Fibroblast of the aortic adventitia (primary cell): Measurements from ENCODE around the gene KREMEN1. TPM values are rescaled to one million over a fixed set of nuclear protein-coding genes. Genes with fewer than 3 reads are reported as not detected.

Experiments used
- DNase-seq: peaks from one replicate; pipeline ENCODE4 v3.0.0-alpha.2; 2010; ENCODE audit warnings: low read depth
- H3K4me3 ChIP-seq: 2 replicates; pipeline ENCODE4 v1.5.1; 2011; ENCODE audit warnings: low read depth, mild to moderate bottlenecking, control low read depth, low read length, moderate library complexity
- CTCF ChIP-seq: IDR thresholded peaks from 2 replicates; pipeline ENCODE4 v1.5.1; 2011; ENCODE audit warnings: mild to moderate bottlenecking, low read length, control low read depth, inconsistent platforms; ENCODE audit not compliant: insufficient read depth
- total RNA-seq: library from RNA; depleted of rRNA; stranded (reverse); fragments of >200 nt; gene quantifications from 2 replicates; pipeline ENCODE4 v1.2.3, GENCODE V29; 2012; ENCODE audit warnings: low replicate concordance

Gene KREMEN1
- total RNA-seq, 1 donor, result 5.7 TPM

- TF ChIP-seq CTCF, result no peak
- no peak overlapping the region for H3K4me3 ChIP-seq
- DNase-seq, result no peak
These were observed 128.9 kb downstream of the KREMEN1 start for GRCh38 chr22:29201782-29202181.

- no peak for TF ChIP-seq CTCF
- no peak for DNase-seq
- H3K4me3 ChIP-seq, result no peak overlapping the region
These were observed 129.7 kb downstream of the KREMEN1 start for GRCh38 chr22:29202212-29203192.

GRCh38 chr22:29203488-29204454, 130.9 kb downstream of the KREMEN1 start:
- DNase-seq, result no peak
- no peak overlapping the region for H3K4me3 ChIP-seq
- TF ChIP-seq CTCF, result no peak

GRCh38 chr22:29204455-29205183, 131.8 kb downstream of the KREMEN1 start:
- DNase-seq, result no peak
- H3K4me3 ChIP-seq, result no peak overlapping the region
- TF ChIP-seq CTCF, result no peak

GRCh38 chr22:29205252-29205593, 132.4 kb downstream of the KREMEN1 start:
- no peak for TF ChIP-seq CTCF
- no peak for DNase-seq
- peak overlapping the region; percentile 39 for H3K4me3 ChIP-seq
